Measurements from ENCODE around the gene LHFPL2. TPM values are rescaled to one million over a fixed set of nuclear protein-coding genes. Genes with fewer than 3 reads are reported as not detected.

LHFPL2 gene
- polyA plus RNA-seq, 1 donor: 40.7 TPM

GRCh38 chr5:78514427-78515330 lies 133.9 kb downstream of the LHFPL2 start:
- Histone ChIP-seq H3K9me3 (ENCODE audit: control insufficient read depth, low read depth, low read length) (peaks cover 2% of the 10 kb centered on the region), H3K36me3 (ENCODE audit: control insufficient read depth, insufficient read depth, low read length) (peaks cover 6% of the 10 kb centered on the region), H3K4me3 (ENCODE audit: low read length) (no peak overlapping the region), H3K27me3 (ENCODE audit: control insufficient read depth, insufficient read depth, low read length) (no peaks in the 10 kb centered on the region), H3K27ac (ENCODE audit: low read length) (no peak overlapping the region), H3K4me1 (ENCODE audit: control insufficient read depth, insufficient read depth, low read length) (peaks cover 18% of the 10 kb centered on the region)
- no peak for DNase-seq
- WGBS (ENCODE audit: insufficient coverage, low lambda C conversion rate): 84% methylated on average over 2 of the region's 8 CpGs

GRCh38 chr5:78513441-78513840 lies 135.1 kb downstream of the LHFPL2 start:
- H3K4me3 ChIP-seq (ENCODE audit: low read length): no peak overlapping the region
- WGBS (ENCODE audit: insufficient coverage, low lambda C conversion rate): 100% methylated on average over 2 of the region's 6 CpGs
- H3K27me3 ChIP-seq (ENCODE audit: control insufficient read depth, insufficient read depth, low read length): no peaks in the 10 kb centered on the region
- H3K27ac ChIP-seq (ENCODE audit: low read length): no peak overlapping the region
- H3K4me1 ChIP-seq (ENCODE audit: control insufficient read depth, insufficient read depth, low read length): peaks cover 16% of the 10 kb centered on the region
- DNase-seq: no peak
- peaks cover 10% of the 10 kb centered on the region for H3K36me3 ChIP-seq (ENCODE audit: control insufficient read depth, insufficient read depth, low read length)
- peaks cover 3% of the 10 kb centered on the region for H3K9me3 ChIP-seq (ENCODE audit: control insufficient read depth, low read depth, low read length)

- peaks cover 11% of the 10 kb centered on the region for H3K4me1 ChIP-seq (ENCODE audit: control insufficient read depth, insufficient read depth, low read length)
- peaks cover 10% of the 10 kb centered on the region for H3K36me3 ChIP-seq (ENCODE audit: control insufficient read depth, insufficient read depth, low read length)
- H3K9me3 ChIP-seq (ENCODE audit: control insufficient read depth, low read depth, low read length): peaks cover 3% of the 10 kb centered on the region
- no peak for DNase-seq
- H3K27me3 ChIP-seq (ENCODE audit: control insufficient read depth, insufficient read depth, low read length): no peaks in the 10 kb centered on the region
- no peak overlapping the region for H3K27ac ChIP-seq (ENCODE audit: low read length)
- no peak overlapping the region for H3K4me3 ChIP-seq (ENCODE audit: low read length)
- 100% methylated on average over 1 of the region's 3 CpGs for WGBS (ENCODE audit: insufficient coverage, low lambda C conversion rate)
Measured at GRCh38 chr5:78512435-78512834, 136.1 kb downstream of the LHFPL2 start.

GRCh38 chr5:78511121-78511906 lies 137.3 kb downstream of the LHFPL2 start:
- peaks cover 3% of the 10 kb centered on the region for H3K9me3 ChIP-seq (ENCODE audit: control insufficient read depth, low read depth, low read length)
- no peaks in the 10 kb centered on the region for H3K27me3 ChIP-seq (ENCODE audit: control insufficient read depth, insufficient read depth, low read length)
- WGBS (ENCODE audit: insufficient coverage, low lambda C conversion rate): 90% methylated on average over 2 of the region's 10 CpGs
- H3K4me3 ChIP-seq (ENCODE audit: low read length): no peak overlapping the region
- H3K36me3 ChIP-seq (ENCODE audit: control insufficient read depth, insufficient read depth, low read length): peaks cover 15% of the 10 kb centered on the region
- no peak for DNase-seq
- H3K27ac ChIP-seq (ENCODE audit: low read length): no peak overlapping the region
- peaks cover 11% of the 10 kb centered on the region for H3K4me1 ChIP-seq (ENCODE audit: control insufficient read depth, insufficient read depth, low read length)

GRCh38 chr5:78509884-78510769 lies 138.4 kb downstream of the LHFPL2 start:
- WGBS (ENCODE audit: insufficient coverage, low lambda C conversion rate): no CpG with 5 or more reads among the region's 61 CpGs
- Histone ChIP-seq H3K4me1 (ENCODE audit: control insufficient read depth, insufficient read depth, low read length) (peaks cover 15% of the 10 kb centered on the region), H3K9me3 (ENCODE audit: control insufficient read depth, low read depth, low read length) (peaks cover 3% of the 10 kb centered on the region), H3K36me3 (ENCODE audit: control insufficient read depth, insufficient read depth, low read length) (peaks cover 12% of the 10 kb centered on the region), H3K4me3 (ENCODE audit: low read length) (peak overlapping the region; percentile 15), H3K27ac (ENCODE audit: low read length) (no peak overlapping the region), H3K27me3 (ENCODE audit: control insufficient read depth, insufficient read depth, low read length) (no peaks in the 10 kb centered on the region)
- peak in 1 of 2 donors; percentile 65 for DNase-seq

GRCh38 chr5:78509145-78509865 lies 139.3 kb downstream of the LHFPL2 start:
- Histone ChIP-seq H3K4me3 (ENCODE audit: low read length) (peak overlapping the region; percentile 1), H3K27me3 (ENCODE audit: control insufficient read depth, insufficient read depth, low read length) (no peaks in the 10 kb centered on the region), H3K27ac (ENCODE audit: low read length) (peak overlapping the region; percentile 2), H3K9me3 (ENCODE audit: control insufficient read depth, low read depth, low read length) (peaks cover 3% of the 10 kb centered on the region), H3K36me3 (ENCODE audit: control insufficient read depth, insufficient read depth, low read length) (peaks cover 12% of the 10 kb centered on the region), H3K4me1 (ENCODE audit: control insufficient read depth, insufficient read depth, low read length) (peaks cover 21% of the 10 kb centered on the region)
- 80% methylated on average over 2 of the region's 18 CpGs for WGBS (ENCODE audit: insufficient coverage, low lambda C conversion rate)
- DNase-seq: no peak

- H3K27ac ChIP-seq (ENCODE audit: low read length): no peak overlapping the region
- H3K27me3 ChIP-seq (ENCODE audit: control insufficient read depth, insufficient read depth, low read length): no peaks in the 10 kb centered on the region
- H3K9me3 ChIP-seq (ENCODE audit: control insufficient read depth, low read depth, low read length): peaks cover 3% of the 10 kb centered on the region
- H3K36me3 ChIP-seq (ENCODE audit: control insufficient read depth, insufficient read depth, low read length): peaks cover 9% of the 10 kb centered on the region
- no CpG with 5 or more reads among the region's 3 CpGs for WGBS (ENCODE audit: insufficient coverage, low lambda C conversion rate)
- peaks cover 21% of the 10 kb centered on the region for H3K4me1 ChIP-seq (ENCODE audit: control insufficient read depth, insufficient read depth, low read length)
- no peak for DNase-seq
- H3K4me3 ChIP-seq (ENCODE audit: low read length): no peak overlapping the region
Measured at GRCh38 chr5:78508186-78508765, 140.3 kb downstream of the LHFPL2 start.

GRCh38 chr5:78507531-78507930 lies 141.0 kb downstream of the LHFPL2 start:
- WGBS (ENCODE audit: insufficient coverage, low lambda C conversion rate): no CpG with 5 or more reads among the region's 2 CpGs
- peaks cover 21% of the 10 kb centered on the region for H3K4me1 ChIP-seq (ENCODE audit: control insufficient read depth, insufficient read depth, low read length)
- DNase-seq: no peak
- H3K27me3 ChIP-seq (ENCODE audit: control insufficient read depth, insufficient read depth, low read length): no peaks in the 10 kb centered on the region
- peaks cover 9% of the 10 kb centered on the region for H3K36me3 ChIP-seq (ENCODE audit: control insufficient read depth, insufficient read depth, low read length)
- H3K9me3 ChIP-seq (ENCODE audit: control insufficient read depth, low read depth, low read length): peaks cover 3% of the 10 kb centered on the region
- H3K4me3 ChIP-seq (ENCODE audit: low read length): no peak overlapping the region
- no peak overlapping the region for H3K27ac ChIP-seq (ENCODE audit: low read length)

- no peak for DNase-seq
- Histone ChIP-seq H3K27ac (ENCODE audit: low read length) (peak overlapping the region; percentile 39), H3K4me3 (ENCODE audit: low read length) (no peak overlapping the region), H3K9me3 (ENCODE audit: control insufficient read depth, low read depth, low read length) (peaks cover 3% of the 10 kb centered on the region), H3K36me3 (ENCODE audit: control insufficient read depth, insufficient read depth, low read length) (peaks cover 9% of the 10 kb centered on the region), H3K27me3 (ENCODE audit: control insufficient read depth, insufficient read depth, low read length) (no peaks in the 10 kb centered on the region), H3K4me1 (ENCODE audit: control insufficient read depth, insufficient read depth, low read length) (peaks cover 21% of the 10 kb centered on the region)
- no CpG with 5 or more reads among the region's 2 CpGs for WGBS (ENCODE audit: insufficient coverage, low lambda C conversion rate)
Measured at GRCh38 chr5:78506261-78507024, 142.1 kb downstream of the LHFPL2 start.

Measured in large intestine (tissue), 3 donors.